Hematopoietic multipotent progenitor cell (in vitro differentiated cells): ENCODE results near the gene TM9SF4. TPM values are rescaled to one million over a fixed set of nuclear protein-coding genes. Genes with fewer than 3 reads are reported as not detected.

Source experiments
- DNase-seq, 3 donors: peaks; one replicate each; pipeline ENCODE4 v3.0.0-alpha.2; 2011 to 2015; ENCODE audit warnings: low read depth in 2 of 3, low spot score in 2 of 3
- total RNA-seq: library from RNA; depleted of rRNA; stranded (reverse); fragments of >200 nt; gene quantifications from one replicate; pipeline ENCODE4 v1.2.3, GENCODE V29; 2012

TM9SF4 gene, protein sequence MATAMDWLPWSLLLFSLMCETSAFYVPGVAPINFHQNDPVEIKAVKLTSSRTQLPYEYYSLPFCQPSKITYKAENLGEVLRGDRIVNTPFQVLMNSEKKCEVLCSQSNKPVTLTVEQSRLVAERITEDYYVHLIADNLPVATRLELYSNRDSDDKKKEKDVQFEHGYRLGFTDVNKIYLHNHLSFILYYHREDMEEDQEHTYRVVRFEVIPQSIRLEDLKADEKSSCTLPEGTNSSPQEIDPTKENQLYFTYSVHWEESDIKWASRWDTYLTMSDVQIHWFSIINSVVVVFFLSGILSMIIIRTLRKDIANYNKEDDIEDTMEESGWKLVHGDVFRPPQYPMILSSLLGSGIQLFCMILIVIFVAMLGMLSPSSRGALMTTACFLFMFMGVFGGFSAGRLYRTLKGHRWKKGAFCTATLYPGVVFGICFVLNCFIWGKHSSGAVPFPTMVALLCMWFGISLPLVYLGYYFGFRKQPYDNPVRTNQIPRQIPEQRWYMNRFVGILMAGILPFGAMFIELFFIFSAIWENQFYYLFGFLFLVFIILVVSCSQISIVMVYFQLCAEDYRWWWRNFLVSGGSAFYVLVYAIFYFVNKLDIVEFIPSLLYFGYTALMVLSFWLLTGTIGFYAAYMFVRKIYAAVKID
- 32.0 TPM for total RNA-seq

DNA sequence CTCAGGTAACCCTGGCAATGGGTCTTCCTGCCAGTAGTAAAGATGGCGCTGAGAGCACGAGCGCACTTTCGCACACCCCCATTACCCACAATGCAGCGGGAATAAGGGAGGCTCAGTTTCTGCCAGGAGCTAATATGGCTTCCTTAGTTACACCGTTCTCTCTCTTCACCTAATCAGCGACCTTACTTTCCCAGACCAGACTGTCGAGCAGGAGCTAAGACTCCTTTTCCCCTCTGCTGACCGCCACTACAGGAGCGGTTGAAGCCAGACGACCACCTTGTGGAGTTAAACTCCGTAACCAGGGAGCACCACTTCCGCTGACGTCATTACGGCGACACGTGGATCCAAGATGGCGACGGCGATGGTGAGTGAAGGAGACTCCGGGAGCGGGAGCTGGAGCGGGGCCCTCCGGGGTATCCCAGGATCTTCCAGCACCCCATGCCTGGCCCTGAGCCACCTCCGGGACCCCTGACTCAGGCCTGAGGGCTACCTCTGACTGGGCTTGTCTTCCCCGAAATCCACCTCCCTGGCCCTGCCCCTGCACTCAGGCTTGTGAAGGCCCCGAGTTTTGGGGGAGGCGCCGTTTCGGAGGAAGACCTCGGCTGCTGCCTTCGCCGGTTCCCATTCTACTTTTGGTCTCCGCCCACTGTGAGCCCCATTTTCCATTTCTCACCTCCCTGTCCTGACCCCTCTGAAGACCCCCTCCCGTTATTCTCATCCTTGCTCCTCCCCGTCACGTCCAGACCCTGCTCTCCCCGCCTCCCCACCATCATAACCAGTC lies at the start of gene TM9SF4:
Gene TM9SF4, plus strand, starts transcription at position 323 of the 781 bp plus-strand sequence. Its CDS starts 27 bp downstream, at position 350.
- DNase-seq: peak; percentile 89 to 97 (median 95)

DNA sequence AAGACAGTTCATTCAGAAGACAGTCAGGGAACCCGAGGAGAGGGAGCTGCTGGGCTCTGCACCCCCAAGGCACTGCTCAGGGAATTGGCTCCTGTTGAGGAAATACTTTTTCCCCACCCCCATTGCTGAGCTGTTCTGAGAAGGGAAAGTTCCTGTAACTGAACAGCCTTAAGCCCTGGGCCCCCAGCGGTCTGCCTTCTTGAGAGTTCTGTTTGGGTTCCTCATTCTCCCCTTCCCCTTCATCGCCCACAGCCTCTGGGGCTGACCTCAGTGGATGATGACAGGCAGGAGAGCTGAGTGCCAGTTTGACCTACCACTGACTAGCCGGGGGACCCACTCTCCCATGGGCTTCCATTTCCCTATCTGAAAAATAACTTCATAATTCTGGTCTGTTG lies 46.7 kb upstream of the TM9SF4 start:
- peak in 1 of 3 donors; percentile 80 for DNase-seq

- DNase-seq: no peak
These were observed 45.8 kb upstream of the TM9SF4 start for GRCh38 chr20:32063695-32064094.

DNA sequence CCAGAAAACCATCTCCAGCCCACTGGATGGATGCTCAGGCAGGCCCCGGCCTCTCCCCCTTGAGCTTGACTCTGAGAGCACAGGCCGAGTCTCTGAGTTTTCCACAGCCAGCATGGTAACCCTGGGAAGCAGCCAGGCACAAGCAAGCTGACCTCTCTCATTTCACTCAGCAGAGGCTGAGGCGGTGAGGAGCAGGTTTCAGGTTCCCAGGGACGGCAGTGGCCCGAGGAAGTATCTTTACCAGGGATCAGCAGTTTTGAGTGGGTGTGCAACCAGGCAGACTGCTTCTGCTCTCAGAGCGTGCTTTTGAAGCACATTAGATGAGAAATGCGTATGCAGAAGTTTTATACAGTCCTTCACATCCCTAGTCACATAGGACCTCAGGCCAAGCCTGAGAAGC lies 44.8 kb upstream of the TM9SF4 start:
- no peak for DNase-seq

DNA sequence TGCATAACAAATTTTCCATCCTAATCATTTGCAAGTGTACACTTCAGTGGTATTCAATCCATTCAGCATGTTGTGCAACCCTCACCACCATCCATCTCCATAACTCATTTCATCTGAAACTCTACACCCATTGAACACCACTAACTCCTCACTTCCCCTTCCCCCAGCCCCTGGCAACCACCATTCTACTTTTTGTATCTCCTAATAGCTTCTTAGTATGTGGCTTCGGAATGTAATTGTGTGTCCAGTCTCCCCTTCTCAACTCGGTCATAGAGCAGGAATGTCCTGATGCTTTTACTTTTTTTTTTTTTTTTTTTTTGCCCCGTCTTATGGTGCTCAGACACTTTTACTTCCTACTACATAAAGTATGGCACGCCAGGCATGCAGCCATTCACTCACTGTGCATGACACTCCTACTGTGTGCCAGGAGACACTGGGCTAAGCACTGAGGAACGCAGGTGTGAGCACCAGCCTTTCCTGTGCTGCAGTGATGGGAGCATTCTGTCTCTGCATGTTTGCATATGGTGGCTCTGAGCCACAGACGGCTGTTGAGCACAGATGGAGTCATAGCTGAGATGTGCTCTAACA lies 42.2 kb upstream of the TM9SF4 start:
- DNase-seq: no peak

GRCh38 chr20:32068174-32068573 lies 41.3 kb upstream of the TM9SF4 start:
- no peak for DNase-seq

- no peak for DNase-seq
These were observed 39.8 kb upstream of the TM9SF4 start for GRCh38 chr20:32069711-32070110.

- no peak for DNase-seq
These were observed 39.2 kb upstream of the TM9SF4 start for GRCh38 chr20:32070282-32070681.

DNA sequence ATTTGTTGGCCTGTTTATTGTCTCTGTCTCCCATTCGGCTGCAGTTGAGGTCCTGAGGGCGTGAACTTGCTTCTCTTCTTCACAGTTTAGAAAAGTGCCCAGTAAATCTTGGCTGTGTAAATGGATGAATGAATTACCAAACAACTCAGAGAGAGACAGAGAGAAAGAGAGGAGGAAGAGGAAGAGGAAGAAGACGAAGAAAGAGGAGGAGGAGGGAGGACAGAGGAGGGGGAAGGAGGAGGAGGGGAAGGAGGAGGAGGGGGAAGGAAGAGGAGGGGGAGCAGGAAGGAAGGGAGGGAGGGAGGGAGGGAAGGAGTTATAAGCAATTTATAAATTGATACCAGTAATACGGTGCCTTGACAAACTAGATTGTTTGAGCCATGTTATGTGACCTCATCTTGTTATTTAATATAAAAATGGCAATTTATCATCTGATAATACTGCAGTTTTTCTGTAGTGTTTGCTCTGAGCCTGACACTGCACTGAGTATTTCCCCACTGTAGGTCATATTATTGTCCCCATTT lies 38.8 kb upstream of the TM9SF4 start:
- no peak for DNase-seq

DNA sequence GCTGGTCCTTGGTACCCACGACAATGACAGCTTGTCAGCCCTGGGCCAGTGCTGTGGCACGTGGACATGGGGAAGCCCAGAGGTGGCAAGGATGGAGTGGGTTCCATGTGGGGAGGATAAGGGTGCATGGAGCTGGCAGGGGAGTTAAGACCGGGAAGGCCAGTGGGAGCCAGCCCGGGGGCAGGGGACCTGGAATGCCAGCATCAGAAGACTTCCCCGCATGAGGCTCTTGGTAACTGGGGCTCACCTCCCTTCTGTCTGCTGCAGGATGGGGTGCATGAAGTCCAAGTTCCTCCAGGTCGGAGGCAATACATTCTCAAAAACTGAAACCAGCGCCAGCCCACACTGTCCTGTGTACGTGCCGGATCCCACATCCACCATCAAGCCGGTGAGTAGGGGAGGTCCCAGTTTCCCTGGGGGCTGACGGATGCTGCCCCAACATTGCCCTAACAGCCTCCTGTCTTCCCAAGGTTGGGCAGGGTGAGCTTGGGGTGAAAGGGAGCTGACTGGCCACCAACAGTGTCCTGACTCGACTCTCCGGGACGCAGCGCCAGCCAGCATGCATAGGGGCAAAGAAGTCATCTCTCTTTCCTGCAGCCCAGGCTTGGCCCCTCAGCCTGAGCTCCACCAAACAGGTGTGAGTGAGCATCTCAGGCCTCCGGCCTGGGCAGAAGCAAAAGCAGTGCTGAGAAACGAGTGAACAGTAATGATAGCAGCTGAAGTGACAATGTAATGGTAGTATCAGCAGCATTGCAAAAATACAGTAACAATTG lies 37.9 kb upstream of the TM9SF4 start:
- no peak for DNase-seq

DNA sequence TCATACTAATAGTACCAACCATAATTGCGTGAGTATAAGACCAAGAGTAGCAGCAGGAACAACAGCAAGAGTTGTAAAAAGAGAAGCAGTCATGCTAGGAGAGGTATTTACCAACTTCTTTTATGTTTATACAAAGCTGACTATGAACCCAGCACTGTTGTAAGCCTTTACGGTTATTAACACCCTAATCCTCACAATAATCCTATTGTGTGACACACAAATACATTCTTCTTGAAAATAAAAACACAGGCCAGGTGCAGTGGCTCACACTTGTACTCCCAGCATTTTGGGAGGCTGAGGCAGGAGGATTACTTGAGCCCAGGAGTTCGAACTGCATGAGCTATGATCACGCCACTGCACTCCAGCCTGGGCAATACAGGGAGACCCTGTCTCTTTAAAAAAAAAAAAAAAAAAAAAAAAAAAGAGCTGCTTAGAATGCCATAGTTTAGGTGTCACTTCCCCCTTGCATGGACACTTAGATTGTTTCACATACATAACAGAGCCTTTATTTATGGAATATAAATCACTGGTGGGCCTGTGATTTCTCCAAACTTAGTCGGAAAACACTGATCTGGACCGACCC lies 37.3 kb upstream of the TM9SF4 start:
- no peak for DNase-seq

GRCh38 chr20:32075534-32075933 lies 34.0 kb upstream of the TM9SF4 start:
- DNase-seq: no peak

DNA sequence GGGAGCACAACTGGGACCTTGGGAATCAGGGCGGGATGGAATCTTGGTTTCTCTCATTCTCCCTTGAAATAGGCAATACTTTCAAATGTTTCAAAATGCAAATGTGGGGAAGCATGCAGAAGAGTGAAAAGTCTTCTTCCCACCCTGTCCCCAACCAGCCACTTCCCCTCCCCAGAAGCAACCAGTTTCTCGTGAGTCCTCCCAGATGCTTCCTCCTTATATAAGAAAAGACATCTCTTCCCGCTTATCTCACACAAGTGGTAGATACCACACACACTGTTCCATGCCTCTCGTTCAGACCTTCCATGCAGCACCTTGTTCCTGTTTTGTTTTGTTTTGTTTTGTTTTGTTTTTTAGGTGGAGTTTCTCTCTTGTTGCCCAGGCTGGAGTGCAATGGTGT lies 32.3 kb upstream of the TM9SF4 start:
- DNase-seq: peak in 2 of 3 donors; percentile 32 to 65

DNA sequence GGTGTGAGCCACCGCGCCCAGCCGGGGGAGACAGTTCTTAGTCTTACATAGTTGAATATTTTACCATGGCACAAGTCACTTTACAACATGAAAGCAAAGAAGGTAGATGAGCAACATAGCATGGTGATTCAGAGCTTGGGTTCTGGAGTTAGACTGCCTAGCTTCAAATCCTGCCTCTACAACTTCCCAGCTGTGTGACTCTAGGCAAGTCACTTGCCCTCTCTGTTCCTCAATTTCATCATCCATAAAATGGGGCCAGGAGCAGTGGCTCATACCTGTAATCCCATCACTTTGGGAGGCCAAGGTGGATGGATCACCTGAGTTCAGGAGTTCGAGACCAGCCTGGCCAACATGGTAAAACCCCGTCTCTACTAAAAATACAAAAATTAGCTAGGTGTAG lies 31.2 kb upstream of the TM9SF4 start:
- no peak for DNase-seq

DNA sequence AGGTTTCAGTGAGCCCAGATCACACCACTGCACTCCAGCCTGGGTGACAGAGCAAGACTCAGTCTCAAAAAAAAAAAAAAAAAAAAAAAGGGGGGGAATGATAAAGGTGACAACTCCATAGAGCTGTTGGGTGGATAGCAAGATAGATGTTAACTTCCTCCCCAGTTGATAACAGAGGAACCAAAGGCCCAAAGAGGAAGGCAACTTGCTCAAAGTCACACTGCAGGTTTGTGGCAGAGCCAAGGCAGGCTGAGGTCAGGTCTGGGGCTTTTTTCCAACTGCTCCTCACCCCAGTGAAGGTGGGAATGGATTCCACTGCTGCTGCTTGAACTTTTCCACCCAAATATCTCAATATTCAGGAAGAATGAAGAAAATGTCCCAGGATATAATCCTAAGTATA lies 30.7 kb upstream of the TM9SF4 start:
- peak in 2 of 3 donors; percentile 11 to 57 for DNase-seq

- no peak for DNase-seq
These were observed 29.8 kb upstream of the TM9SF4 start for GRCh38 chr20:32079655-32080109.

GRCh38 chr20:32080783-32081182 lies 28.7 kb upstream of the TM9SF4 start:
- no peak for DNase-seq

- no peak for DNase-seq
These were observed 26.0 kb upstream of the TM9SF4 start for GRCh38 chr20:32083469-32083868.

GRCh38 chr20:32087070-32087469 lies 22.4 kb upstream of the TM9SF4 start:
- DNase-seq: no peak

DNA sequence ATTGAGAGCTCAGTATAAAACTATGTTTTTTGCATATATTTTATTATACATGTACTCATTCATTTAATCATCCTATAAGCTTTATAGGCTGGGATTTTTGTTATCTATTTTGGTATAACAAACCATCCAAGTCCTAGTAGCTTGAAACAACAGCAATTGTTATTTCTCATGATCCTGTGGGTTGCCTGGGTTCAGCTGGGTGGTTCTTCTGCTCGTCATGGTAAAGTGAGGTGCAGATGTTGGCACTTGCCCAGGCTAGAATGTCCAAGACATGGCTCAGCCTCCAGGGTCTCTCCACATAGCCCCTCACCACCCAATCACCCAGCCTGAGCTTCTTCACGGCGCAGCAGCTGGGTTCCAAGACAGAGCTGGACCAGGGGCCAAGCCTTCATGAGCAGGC lies 20.8 kb upstream of the TM9SF4 start:
- DNase-seq: no peak
